ENCODE data around the gene RAB9B. TPM values are rescaled to one million over a fixed set of nuclear protein-coding genes. Genes with fewer than 3 reads are reported as not detected.

RAB9B gene
- total RNA-seq, 1 donor from 2014 or later, result 2.4 TPM

DNA sequence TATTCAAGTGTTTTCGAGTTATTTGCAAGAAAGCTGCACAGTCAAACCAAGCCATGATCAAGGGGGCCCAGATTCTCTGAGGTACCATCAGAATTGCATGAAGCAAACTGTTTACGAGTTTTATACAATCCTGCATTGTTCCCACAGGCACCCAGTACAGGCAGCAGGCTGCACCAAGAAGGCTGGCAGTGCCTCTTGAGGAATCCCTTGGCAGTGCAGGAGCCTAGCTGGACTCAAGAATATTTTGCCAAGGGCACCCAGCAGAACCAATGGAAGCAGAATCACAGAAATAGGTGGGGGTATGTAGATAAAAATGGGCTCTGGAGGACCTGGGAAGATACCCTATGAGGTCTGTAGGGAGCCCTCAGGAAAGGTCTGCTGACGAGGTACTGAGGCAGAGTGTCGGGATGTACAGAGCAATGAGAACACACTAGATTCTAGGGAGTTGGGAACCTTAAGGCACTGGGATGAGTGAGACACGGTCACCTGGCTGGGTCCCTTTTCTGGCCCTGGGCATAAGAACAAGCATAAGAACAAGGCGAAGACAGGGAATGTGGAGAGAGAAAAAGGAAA, 57.9 kb downstream of the RAB9B start:
- peak; percentile 56 for TF ChIP-seq CTCF (IDR thresholded peaks at IDR 0.05)
- H3K27me3 Mint-ChIP-seq (ENCODE audit: unreplicated experiment), result no peaks in the 10 kb centered on the region
- H3K36me3 Mint-ChIP-seq (ENCODE audit: unreplicated experiment), result no peaks in the 10 kb centered on the region
- no peak for DNase-seq (ENCODE audit: extremely low spot score, unreplicated experiment)
- H3K4me1 Mint-ChIP-seq (ENCODE audit: unreplicated experiment), result no peaks in the 10 kb centered on the region
- no peak overlapping the region for H3K27ac Mint-ChIP-seq (ENCODE audit: unreplicated experiment)
- no peaks in the 10 kb centered on the region for H3K9me3 Mint-ChIP-seq (ENCODE audit: unreplicated experiment)
- H3K4me3 Mint-ChIP-seq (ENCODE audit: unreplicated experiment), result no peak overlapping the region

- Mint-ChIP-seq H3K4me1 (ENCODE audit: unreplicated experiment) (no peaks in the 10 kb centered on the region), H3K9me3 (ENCODE audit: unreplicated experiment) (no peaks in the 10 kb centered on the region), H3K36me3 (ENCODE audit: unreplicated experiment) (no peaks in the 10 kb centered on the region), H3K27ac (ENCODE audit: unreplicated experiment) (no peak overlapping the region), H3K27me3 (ENCODE audit: unreplicated experiment) (no peaks in the 10 kb centered on the region), H3K4me3 (ENCODE audit: unreplicated experiment) (no peak overlapping the region)
- TF ChIP-seq CTCF (IDR thresholded peaks at IDR 0.05), result no peak
- DNase-seq (ENCODE audit: extremely low spot score, unreplicated experiment), result no peak
Measured at GRCh38 chrX:103773445-103773844, 58.6 kb downstream of the RAB9B start.

Other genes with a start within 250 kb of the RAB9B start
- gene TCEAL4, start 246.7 kb downstream of the RAB9B start, total RNA-seq, result 95.3 and 96.4 TPM in 2 replicates
- 36.5 and 38.4 TPM in 2 replicates for gene TCEAL3, start 224.3 kb downstream of the RAB9B start, total RNA-seq
- gene TCEAL1, start 203.3 kb downstream of the RAB9B start, total RNA-seq, result 29.3 and 29.8 TPM in 2 replicates
- 417 and 433 TPM in 2 replicates for gene MORF4L2, start 145.6 kb downstream of the RAB9B start, total RNA-seq
- not detected in 2 replicates for gene TMEM31, start 121.3 kb downstream of the RAB9B start, total RNA-seq
- gene PLP1, start 55.4 kb downstream of the RAB9B start, total RNA-seq, result 0.26 and 0.32 TPM in 2 replicates
- gene TMSB15B, start 130.4 kb upstream of the RAB9B start, total RNA-seq, result 13.5 and 16.2 TPM in 2 replicates
- not detected in 2 replicates for gene H2BW1, start 181.5 kb upstream of the RAB9B start, total RNA-seq
- not detected in 2 replicates for gene H2BW2, start 207.7 kb upstream of the RAB9B start, total RNA-seq
- gene TMSB15C, start 244.0 kb upstream of the RAB9B start, total RNA-seq, result 3.9 and 6.8 TPM in 2 replicates